ENCODE data around the gene OR8B4.

OR8B4 gene

DNA sequence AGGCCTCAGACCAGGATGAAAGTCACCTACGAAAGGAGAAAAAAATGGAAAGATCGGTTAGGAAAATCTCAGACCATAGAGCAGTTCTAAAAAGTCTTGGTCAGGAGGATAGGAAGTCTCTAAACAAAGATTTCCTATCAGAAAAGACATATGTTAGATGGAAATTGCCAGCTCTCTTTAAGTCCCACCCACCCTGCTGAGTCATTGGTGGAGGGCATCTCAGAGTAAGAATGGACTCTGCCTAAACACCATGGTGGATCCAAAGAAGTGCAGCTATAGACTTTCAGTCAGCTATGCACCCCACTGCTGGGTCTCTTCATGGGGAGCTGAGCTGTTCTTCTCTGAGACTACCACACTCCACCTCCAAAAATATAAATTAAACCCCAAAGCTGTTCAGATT lies 44.1 kb downstream of the OR8B4 start:
- no peak for DNase-seq (ENCODE audit: low read depth, low spot score)
- TF ChIP-seq ZNF274 (IDR thresholded peaks at IDR 0.05; ENCODE audit: low read depth, low read length) = no peak
- TF ChIP-seq SUZ12 (IDR thresholded peaks at IDR 0.05; ENCODE audit: extremely low read depth, insufficient read depth, insufficient read length) = no peak
- no peak for TF ChIP-seq YY1 (IDR thresholded peaks at IDR 0.05; ENCODE audit: insufficient read depth, insufficient read length)
- no peaks in the 10 kb centered on the region for H3K36me3 ChIP-seq (ENCODE audit: insufficient read depth, insufficient read length, low read length)
- no peak overlapping the region for H3K9ac ChIP-seq (ENCODE audit: insufficient read length, low read depth)
- no peak overlapping the region for H3K4me3 ChIP-seq (ENCODE audit: insufficient read length, low read depth)
- H3K27me3 ChIP-seq (ENCODE audit: insufficient read depth, insufficient read length) = no peaks in the 10 kb centered on the region
- H3K4me1 ChIP-seq (ENCODE audit: insufficient read depth, insufficient read length) = no peaks in the 10 kb centered on the region
- H3K9me3 ChIP-seq (ENCODE audit: insufficient read depth, low read length) = no peaks in the 10 kb centered on the region

DNA sequence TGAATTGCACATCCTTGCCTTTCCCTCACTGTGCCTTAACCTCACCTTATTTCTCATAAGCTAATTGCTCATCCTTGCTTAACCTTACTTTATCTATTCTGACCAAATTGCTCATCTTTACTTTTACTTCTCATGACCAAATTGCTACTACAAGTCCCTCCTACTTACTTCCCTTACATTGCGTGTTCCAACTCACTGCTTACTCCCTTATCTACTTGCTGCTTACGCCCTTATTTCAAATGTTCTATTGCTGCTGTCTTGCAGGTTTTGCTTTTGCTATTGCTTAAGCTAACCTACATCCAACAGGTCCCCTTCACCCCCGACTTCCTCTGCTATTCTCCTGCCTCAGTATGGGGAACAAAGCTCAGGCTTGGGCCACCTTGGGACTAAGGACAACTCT lies 48.4 kb downstream of the OR8B4 start:
- Histone ChIP-seq H3K27me3 (ENCODE audit: insufficient read depth, insufficient read length) (no peaks in the 10 kb centered on the region), H3K4me1 (ENCODE audit: insufficient read depth, insufficient read length) (no peaks in the 10 kb centered on the region), H3K36me3 (ENCODE audit: insufficient read depth, insufficient read length, low read length) (no peaks in the 10 kb centered on the region), H3K9me3 (ENCODE audit: insufficient read depth, low read length) (0 out of 2 replicates have a peak, but pooled peaks cover 3% of the 10 kb centered on the region), H3K9ac (ENCODE audit: insufficient read length, low read depth) (no peak overlapping the region), H3K4me3 (ENCODE audit: insufficient read length, low read depth) (no peak overlapping the region)
- no peak for TF ChIP-seq ZNF274 (IDR thresholded peaks at IDR 0.05; ENCODE audit: low read depth, low read length)
- TF ChIP-seq YY1 (IDR thresholded peaks at IDR 0.05; ENCODE audit: insufficient read depth, insufficient read length) = no peak
- TF ChIP-seq SUZ12 (IDR thresholded peaks at IDR 0.05; ENCODE audit: extremely low read depth, insufficient read depth, insufficient read length) = no peak
- no peak for DNase-seq (ENCODE audit: low read depth, low spot score)

Measured in NT2/D1 (cell line).